Stimulated activated CD8-positive, alpha-beta memory T cell treated with anti-CD3 and anti-CD28 coated beads, Interleukin-4, amount 100 ng/mL, for 4 hours (primary cell): ENCODE results near the gene NTM.
"Not testable (repeated sequence)": the region's sequence is repeated elsewhere in the genome, so short reads cannot be mapped to it uniquely, and the experiment has no call there.

Experiments used
- DNase-seq, 2 donors: peaks; one replicate each; pipeline ENCODE4 v3.0.0-alpha.2; 2020; ENCODE audit warnings: low read depth in 2 of 2, low spot score in 1 of 2

NTM gene

DNA sequence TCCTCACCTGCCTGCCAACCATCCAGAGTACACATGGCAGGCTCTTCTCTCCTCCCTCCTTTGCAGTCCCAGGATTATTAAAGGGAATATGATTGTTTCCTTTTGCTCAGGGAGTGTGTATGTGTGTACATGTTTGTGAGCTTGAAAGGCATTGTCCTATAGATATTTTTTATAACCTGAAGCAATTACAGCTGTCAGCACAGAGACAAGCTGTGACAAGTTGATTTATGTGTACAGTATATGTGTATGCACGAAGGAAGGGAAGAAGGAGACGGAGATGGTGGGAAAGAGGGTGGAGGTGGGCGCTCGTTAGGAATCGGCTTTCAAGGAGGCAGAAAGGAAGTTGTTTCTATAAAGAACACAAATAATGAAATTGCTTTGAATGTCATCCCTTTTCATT lies 537.0 kb downstream of the NTM start:
- no peak for DNase-seq

DNA sequence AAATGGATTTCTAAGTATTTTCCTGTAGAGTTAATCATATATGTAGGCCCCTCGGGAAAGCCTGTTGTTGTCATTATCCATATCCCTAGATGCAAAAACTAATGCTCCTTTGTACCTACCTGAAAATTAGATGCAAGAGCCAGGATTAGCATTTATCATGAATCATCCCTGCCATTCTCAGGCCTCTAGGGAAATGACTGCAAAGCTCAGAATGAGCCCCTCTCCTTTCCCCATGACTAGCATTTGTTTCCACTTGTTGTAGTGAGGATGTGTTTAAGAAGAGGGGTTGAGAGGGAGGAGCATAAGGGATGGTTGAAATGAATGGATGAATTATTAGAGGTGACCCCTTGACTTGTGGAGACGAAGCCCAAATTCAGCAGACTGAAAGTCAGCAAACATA lies 537.9 kb downstream of the NTM start:
- DNase-seq: no peak

DNA sequence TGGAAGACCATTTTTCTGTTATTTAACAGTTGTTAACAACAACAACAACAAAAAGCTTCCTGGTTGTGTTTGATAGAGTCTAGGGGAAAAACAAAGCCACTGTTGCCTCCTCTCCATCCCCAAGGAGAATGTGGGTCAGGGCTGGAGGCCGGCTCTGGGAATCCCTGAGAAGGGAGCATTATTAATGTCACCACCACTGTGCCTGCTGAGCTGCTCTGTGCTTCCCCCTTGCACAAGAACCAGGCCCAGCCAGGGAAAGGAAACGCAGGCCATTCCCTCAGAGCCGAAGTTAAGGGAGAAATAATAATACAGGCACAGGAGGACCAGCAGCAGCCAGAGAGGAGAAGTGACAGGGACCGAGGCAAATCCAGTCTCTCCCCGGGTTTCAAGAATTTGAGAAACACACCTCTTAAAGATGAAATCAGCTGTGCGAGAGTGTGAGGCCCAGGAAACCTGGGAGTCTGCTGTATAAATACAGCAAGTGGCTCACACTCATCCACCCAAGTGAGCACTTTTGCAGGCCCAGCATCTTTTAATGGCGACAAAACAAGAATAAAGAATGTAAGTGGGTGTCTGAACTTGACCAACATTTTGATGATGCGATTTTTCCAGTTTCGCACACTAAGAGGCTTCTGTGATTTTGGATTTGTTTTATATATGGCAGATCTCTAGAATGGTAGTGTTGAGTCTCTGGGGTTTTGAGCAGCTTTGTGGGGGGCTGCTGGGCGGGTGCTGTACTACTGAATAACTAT lies 539.2 kb downstream of the NTM start:
- no peak for DNase-seq

DNA sequence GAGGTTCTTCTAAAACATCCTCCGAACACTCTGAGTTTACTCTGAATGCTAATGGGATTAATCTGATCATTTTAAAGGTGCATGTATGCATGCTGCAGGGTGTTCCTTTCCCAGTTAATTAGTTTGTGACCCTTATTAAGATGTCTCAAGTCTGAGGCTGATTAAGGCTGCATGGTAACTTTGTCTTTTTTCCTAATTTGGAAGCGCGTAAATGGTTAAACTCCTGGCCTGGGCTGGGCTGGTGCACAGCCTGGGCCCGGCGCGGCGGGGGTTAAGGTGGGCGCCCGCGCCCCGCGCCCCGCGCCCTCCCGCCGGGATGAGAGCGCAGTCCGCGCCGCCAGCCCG lies 539.7 kb downstream of the NTM start:
- no peak for DNase-seq

DNA sequence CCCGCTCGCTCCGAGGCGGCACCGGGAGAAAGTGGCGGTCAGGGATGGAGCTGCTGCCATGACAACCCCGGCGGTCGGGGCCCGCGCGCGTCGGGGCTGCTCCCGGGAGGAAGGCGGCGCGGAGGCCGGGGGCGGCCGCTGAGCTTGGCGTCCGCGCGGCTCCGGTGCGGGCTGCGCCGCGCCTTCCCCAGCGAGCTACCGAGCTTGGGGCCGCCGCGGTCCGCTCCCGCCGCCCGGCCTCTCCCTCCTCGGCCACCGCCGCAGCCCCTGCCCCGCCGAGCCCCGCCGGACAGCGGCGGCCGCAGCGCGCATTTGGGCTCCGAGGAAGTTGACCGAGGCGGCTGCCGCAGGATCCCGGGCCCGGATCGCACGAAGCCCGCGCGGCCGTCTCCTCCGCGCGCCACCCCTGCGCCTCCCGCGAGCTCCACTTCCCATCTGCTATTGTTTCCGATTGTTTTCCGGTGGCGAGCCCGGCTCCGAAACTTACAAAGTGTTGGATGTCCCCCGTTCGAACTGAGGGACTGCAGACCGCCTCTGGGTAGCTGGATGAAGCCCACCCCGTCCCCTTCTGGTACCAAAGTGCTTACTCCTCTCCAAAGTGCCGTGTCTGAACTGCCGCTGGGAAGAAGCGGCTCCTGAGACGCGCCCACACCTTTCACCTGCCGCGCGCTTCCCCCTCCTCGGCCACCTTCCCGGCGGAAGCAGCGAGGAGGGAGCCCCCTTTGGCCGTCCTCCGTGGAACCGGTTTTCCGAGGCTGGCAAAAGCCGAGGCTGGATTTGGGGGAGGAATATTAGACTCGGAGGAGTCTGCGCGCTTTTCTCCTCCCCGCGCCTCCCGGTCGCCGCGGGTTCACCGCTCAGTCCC lies 540.3 kb downstream of the NTM start:
- DNase-seq: no peak

DNA sequence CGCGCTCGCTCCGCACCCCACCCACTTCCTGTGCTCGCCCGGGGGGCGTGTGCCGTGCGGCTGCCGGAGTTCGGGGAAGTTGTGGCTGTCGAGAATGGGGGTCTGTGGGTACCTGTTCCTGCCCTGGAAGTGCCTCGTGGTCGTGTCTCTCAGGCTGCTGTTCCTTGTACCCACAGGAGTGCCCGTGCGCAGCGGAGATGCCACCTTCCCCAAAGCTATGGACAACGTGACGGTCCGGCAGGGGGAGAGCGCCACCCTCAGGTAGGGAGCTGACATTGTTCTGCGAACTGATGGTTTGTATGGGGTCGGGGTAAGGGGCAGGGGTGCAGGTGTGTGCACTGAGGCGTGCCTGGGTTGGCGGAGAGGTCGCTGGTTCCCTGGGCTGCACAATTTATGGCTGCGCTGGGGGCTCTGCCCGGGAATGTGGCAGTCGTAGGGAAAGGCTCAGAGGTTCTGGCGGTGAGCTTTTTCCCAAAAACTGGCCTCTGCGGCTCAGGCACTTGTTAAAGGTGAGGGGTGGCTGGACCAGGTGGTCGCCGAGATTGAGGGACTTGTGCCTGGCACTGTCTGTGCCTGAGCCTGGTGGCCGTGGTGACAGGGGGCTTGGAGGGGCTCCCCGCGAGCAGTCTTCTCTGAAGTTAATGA lies 541.1 kb downstream of the NTM start:
- not testable (repeated sequence) for DNase-seq

DNA sequence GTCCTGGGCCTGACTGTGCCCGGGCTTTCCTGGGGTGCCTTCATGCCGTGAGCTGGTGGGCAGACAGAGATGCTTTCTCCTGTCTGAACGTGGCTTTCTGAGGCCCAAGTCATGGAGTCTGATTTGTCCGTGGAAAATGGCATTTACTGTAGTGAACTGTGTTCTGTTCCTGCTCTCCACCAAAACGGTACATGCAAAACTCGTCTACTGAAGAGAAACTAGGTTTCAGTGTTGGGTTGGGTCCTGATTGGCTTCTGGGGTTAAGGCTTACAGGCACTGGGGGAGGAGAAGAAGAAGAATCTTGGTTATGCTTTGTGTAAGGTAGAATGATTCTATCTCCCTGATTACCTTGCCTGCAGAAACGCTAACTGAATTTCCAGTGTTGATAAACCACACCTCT lies 541.7 kb downstream of the NTM start:
- DNase-seq: no peak

DNA sequence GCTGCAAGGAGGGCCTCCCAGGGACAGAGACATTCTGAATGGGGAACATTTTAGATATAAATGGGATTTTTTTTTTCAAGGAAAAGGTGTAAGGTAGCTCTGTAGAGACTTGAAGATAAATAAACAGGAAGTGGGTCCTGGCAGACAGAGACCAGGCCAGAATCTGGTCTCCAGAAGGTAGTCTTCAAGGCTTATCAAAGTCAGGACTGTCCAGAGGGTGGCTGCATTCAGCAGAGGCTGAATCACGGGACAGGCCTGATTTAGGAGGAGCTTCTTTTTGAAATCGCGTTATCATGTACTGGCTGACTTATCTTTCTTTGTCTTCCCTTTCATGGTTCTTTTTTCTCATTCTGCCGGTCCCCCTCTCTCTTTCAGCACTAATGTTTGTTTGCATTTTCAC lies 542.9 kb downstream of the NTM start:
- DNase-seq: no peak

DNA sequence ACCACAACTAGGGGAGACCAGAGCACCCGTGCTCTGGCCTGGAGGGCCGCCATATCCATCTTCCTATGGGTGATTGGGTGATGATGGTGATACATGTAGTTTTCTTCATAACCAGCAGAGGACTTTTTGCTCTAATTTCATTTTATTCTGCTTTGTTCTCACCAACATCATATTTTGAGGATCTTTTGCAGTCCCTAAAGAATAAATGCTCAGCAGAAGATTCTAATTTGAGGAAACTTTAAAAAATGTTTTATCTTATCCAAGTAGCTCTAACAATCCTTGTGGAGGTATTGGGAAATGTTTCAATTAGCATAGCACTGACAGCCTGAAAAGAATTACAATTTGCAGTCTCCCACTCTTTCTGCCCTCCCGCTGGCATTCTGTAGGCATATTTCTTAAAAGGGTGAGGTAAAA lies 544.0 kb downstream of the NTM start:
- no peak for DNase-seq

DNA sequence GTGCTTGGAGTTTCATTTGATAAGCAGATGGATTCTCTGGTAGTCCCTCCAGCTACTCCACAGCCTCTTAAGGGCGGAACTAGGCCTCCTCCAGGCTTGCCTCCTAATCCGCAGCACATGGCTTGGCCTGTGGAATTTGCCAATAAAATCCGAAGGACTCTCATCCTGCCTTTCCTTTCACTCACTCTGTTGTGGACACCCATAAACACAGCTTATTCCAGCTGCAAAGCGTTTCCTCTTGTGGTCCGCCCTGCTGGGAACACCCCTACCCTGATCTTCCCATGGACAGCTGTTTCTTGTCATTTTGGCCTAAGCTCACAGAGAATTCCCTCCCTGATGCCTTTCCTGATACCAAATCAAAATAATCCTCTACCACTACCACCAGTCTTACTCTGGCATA lies 546.2 kb downstream of the NTM start:
- no peak for DNase-seq

DNA sequence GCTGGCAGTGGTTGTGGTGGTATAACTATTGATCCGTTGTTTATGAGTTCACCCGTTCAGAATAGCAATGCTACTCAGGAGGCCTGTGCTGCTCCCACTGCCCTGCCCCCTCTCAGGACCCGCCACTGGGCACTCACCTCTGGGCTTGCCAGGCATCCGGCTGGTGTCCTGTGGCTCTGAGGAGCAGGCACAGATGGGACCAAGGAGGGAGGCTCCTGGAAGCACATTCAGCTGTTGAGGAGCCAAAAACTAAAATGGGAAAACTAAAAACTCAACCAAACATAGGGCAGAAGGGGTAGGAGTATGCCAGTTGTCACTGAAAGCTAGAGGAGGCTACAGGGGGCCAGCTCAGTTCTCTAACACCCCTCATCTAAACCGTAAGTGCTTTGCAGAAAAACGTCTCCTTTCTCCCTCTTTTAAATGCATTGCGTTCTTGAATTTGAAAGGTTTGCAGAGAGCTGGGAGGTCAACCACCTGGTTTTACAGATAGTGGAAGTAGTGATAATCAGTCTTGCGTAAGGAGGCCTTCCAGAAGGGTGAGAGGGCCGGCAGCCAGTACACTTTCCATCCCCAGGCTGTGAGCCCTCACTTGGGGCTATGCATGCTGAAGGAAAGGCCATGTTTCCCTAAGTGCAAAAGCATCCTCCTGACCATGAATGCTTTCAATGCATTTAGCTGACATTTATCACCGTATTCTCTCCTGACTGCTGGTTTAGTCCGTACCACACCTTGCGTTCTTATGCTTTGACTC lies 547.4 kb downstream of the NTM start:
- DNase-seq: no peak

DNA sequence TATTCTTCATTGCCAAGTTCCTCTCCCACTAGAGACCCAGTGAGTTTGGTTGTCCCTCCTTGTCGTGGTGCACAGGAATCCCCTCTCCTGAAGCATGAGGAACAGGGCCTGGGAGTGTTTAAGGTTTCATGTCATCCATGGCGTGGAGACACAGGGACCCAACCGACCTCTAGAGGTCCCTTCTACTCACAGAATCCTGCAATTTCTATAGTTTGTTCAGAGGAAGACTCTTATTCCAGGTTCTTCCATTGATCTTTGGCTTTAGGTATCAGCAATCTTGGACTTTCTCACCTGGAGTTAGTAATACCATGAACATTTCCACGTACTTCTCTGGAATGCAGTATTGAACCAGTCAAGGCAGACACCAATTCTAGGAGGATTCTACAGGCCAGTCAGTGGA lies 548.2 kb downstream of the NTM start:
- DNase-seq: no peak

DNA sequence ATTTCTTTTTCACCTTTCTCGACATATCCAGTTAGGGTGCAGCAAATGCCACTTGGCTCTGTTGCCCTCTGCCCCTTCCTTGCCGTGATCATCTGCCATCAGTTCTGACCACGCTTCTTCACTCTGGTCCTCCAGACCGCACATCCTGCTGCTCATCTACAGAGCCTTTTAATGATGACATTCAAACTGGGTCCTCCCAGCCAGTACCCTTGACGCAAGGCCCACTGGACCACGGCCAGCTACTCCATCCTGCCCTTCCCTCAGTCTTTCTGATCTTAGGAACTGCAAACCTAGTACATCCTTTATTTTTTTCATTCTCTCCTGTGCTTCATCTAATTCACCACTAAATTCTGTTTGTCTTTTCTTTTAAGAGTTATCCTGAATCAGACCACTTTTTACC lies 551.8 kb downstream of the NTM start:
- DNase-seq: no peak

DNA sequence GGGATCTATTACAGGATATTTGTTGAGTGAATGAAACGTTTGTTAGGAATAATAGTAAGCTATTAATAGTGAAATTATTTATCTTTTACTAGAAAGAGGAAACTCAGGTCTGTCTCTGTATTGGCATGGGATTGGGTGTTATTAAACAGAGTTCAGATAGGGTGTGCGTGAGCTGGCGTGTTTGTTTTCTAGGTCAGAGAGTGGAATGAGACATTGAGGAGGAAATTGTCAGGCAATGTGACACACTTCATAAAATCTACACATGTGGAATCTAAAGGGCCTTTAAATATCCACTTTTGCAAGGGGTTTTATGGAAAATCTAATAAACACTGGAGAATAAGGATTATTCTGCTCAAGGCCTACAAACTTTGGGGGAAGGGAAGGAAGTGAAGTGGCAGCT lies 552.9 kb downstream of the NTM start:
- DNase-seq: no peak

DNA sequence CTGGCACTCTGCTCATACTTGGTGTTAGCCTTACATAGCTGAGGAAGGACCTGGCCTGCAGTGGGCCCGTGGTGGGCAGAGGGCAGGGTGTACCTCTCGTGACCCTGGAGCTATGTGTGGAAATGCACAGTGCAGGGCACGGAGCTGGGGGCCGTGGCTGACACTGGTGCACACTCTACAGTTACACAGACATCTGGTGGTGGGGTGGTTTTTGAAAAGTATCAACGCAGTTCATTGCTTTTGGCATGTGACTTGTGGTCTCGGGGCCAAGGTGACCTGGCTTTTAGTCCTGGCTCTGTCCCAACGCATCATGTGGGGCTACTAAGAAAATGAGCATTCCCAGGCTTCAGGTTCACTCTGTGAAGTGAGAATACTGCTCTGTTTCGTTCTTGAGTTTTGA lies 553.6 kb downstream of the NTM start:
- no peak for DNase-seq

DNA sequence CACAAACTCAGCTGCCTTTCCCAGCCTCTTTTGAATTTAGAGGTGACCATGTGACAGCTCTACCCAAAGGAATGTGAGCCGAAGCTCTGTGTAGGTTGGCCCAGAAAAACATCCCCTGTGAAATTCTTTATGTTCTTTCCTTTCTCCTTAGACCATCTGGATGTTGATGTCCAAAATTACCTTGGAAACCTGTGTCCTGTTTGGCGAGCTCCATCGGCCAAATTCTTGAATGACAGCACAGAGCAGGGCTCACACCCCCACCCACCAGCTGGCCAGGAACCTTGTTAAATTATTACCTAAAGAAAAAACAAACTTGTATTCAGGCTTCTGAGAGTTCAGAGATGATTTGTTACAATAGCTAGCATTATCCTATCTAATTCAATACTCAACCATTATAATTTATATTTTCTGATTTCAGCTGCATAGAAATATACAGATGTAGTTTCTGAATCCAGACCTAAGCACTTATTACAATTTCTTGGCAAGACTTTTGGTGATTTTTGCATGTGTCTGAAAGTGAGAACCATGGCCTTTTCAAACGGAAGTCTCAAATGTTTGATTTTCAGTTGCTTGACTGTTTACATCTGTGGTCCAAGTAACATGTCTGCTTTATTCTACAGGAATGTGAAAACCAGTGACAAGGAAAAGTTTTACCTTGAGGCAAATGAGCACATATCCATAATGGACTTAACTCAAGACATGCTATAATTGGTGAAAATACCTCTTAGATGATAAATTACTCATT lies 554.2 kb downstream of the NTM start:
- no peak for DNase-seq

DNA sequence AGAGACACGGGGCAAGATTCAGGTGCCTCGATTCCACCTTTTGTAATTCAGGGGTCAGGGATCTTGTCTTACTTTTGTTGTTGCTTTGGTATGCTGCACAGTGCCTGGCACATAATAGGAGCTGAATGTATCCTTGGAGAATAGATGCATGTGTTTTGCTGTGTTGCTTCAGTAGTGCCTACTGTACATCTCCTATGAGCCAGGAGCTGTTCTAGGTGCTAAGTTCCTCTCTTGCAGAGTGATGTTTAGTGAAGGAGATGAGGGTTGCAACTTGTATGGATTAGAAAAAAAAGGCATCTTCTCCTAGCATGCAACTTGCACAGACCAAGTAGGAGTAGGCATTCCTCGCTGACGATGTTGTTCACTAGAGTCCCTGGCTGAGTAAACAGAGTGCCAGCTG lies 555.4 kb downstream of the NTM start:
- DNase-seq: no peak

DNA sequence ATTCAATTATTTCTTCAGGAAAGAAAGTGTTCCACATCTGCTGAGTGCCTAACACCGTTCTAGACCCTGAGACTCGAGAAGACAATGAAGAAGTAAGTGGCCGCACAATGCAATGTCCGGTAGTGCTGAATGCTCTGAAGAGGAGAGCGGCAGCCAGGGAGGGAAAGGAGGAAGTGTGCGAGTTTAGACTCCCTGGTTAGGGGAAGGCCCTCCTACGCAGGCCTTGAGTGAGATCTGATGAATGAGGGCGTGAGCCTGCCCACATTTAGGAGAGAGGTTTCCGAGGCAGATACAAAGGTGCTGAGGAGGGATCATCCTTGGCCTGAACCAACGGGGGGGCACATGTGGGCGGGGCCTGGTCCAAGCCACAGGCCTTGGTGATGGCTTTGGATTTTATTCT lies 558.6 kb downstream of the NTM start:
- no peak for DNase-seq

DNA sequence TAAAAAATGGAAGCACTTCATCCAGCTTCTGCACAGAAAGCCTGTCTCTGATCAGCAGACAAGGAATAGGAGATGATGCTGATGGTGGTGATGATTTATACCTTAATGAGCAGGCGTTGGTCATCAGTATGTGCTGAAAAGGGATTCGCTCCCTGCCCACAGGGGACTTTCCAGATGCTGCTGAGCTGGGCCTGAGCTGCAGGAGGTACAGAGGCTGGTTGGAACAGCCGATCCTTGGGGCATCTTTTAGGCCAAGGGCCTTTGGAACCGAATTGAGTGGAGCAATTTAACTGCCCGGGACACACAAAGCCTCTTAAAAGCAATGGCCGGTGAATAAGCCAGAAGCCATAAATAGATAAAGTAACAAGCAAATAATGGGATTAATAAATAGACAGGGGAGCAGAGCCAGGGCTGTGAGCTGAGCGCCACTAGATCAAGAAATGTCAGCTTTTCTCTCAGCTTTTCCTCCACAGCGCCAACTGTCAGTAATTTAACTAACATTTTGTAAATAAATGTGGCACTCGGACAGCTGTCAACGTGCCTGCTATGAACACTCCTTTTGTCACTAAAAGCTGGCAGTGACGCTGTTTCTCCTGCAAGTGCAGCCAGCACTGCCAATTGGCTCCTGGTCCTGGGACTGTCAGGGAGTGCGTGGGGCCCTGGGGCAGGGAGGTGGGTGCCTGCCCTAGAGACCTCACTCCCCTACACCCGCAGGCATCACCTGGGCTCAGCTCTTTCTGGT lies 562.3 kb downstream of the NTM start:
- DNase-seq: no peak

DNA sequence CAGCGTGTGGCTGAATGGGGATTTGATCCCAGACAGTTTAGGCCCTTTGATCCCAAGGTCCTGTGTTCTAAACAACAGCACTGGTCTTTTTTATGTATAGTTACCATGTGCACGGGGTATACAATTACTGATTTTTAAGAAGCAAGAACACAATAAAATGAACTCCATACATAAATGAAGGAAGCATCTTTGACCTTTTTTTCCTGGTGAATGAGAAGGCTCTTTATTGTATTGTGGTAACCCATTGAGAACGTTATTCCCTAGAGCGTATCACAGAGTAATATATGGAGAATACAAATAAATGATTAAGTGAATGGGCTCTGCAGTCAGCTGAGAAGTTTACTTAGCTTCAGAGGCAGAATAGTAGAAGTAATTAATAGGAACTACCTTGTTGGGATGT lies 563.6 kb downstream of the NTM start:
- DNase-seq: no peak
